Fibroblast of lung (primary cell): ENCODE measurements around the gene PIK3AP1. TPM values are rescaled to one million over a fixed set of nuclear protein-coding genes. Genes with fewer than 3 reads are reported as not detected.

Experiments
- DNase-seq, 2 donors: peaks; one replicate each; pipeline versions ENCODE4 v3.0.0 to v3.0.0-alpha.2; 2010; ENCODE audit warnings: low read depth in 2 of 2
- H2AFZ ChIP-seq: 2 replicates; pipeline ENCODE4 v1.5.1; 2012; ENCODE audit warnings: low read length, control low read depth, inconsistent platforms
- H3K27ac ChIP-seq: 2 replicates; pipeline ENCODE4 v1.5.1; 2011; ENCODE audit warnings: low read length, control low read depth; ENCODE audit not compliant: insufficient read depth
- H3K27me3 ChIP-seq: 2 replicates; pipeline ENCODE4 v1.5.1; 2011; ENCODE audit warnings: mild to moderate bottlenecking, low read length; ENCODE audit not compliant: control insufficient read depth, insufficient read depth
- H3K36me3 ChIP-seq: 2 replicates; pipeline ENCODE4 v1.5.1; 2011; ENCODE audit warnings: low read length; ENCODE audit not compliant: control insufficient read depth, insufficient read depth
- H3K4me1 ChIP-seq: 2 replicates; pipeline ENCODE4 v1.5.1; 2011; ENCODE audit warnings: low read length; ENCODE audit not compliant: control insufficient read depth, insufficient read depth; ENCODE audit errors: extremely low read depth
- H3K4me2 ChIP-seq: 2 replicates; pipeline ENCODE4 v1.5.1; 2011; ENCODE audit warnings: low read length, control low read depth; ENCODE audit not compliant: insufficient read depth; ENCODE audit errors: extremely low read depth
- H3K4me3 ChIP-seq, 4 experiments: fragments of 200-600 bp in 1 of 4; sonication (generic) in 1 of 4; replicated peaks in 1 of 4; 2 replicates each; pipeline ENCODE4 v1.5.1; 2011 to 2016; ENCODE audit warnings: low read length in 4 of 4, low read depth in 3 of 4, mild to moderate bottlenecking in 3 of 4, control low read depth in 2 of 4, inconsistent platforms in 1 of 4, mixed read lengths in 1 of 4; ENCODE audit not compliant: insufficient read depth in 1 of 4; ENCODE audit errors: control extremely low read depth in 1 of 4
- H3K79me2 ChIP-seq: 2 replicates; pipeline ENCODE4 v1.5.1; 2012; ENCODE audit warnings: mild to moderate bottlenecking, low read length, inconsistent platforms; ENCODE audit not compliant: control insufficient read depth, insufficient read depth
- H3K9ac ChIP-seq: 2 replicates; pipeline ENCODE4 v1.5.1; 2011; ENCODE audit warnings: mild to moderate bottlenecking, low read length, control low read depth; ENCODE audit not compliant: insufficient read depth
- H3K9me3 ChIP-seq: 2 replicates; pipeline ENCODE4 v1.5.1; 2012; ENCODE audit warnings: low read depth, low read length; ENCODE audit not compliant: control insufficient read depth, insufficient read depth
- H4K20me1 ChIP-seq: 2 replicates; pipeline ENCODE4 v1.5.1; 2011; ENCODE audit warnings: low read length; ENCODE audit not compliant: control insufficient read depth, insufficient read depth; ENCODE audit errors: extremely low read depth
- EZH2 ChIP-seq: IDR thresholded peaks from 2 replicates; pipeline ENCODE4 v1.5.1; 2012; ENCODE audit warnings: low read length, control low read depth, mild to moderate bottlenecking; ENCODE audit errors: missing control alignments
- polyA plus RNA-seq, 2 donors: library from polyadenylated mRNA; depleted of rRNA in 1 of 2; stranded (reverse) in 1 of 2; unstranded in 1 of 2; fragments of >200 nt; gene quantifications; 2 replicates each; pipeline ENCODE4 v1.2.1, GENCODE V29; 2011 to 2012; ENCODE audit warnings: missing spikeins in 1 of 2
- total RNA-seq: library from RNA; depleted of rRNA; stranded (reverse); fragments of >200 nt; gene quantifications from 2 replicates; pipeline ENCODE4 v1.2.1, GENCODE V29; 2014
- TF ChIP-seq, protein P1 (sequence below), 2 donors: IDR thresholded peaks in 1 of 2; conservative IDR thresholded peaks in 1 of 2; 1 replicate in 1 of 2; 2 replicates in 1 of 2; pipeline ENCODE4 v1.5.1; 2011 to 2012; ENCODE audit warnings: low read length in 2 of 2, control low read depth in 1 of 2, inconsistent platforms in 1 of 2, low read depth in 1 of 2, mild to moderate bottlenecking in 1 of 2

Gene PIK3AP1
- total and polyA plus RNA-seq, 2 donors (not counting 1 experiment from before 2014, with no cell fraction given), result 0.17 to 0.24 TPM

- no peaks in the 10 kb centered on the region for H3K4me1 ChIP-seq
- no peak for DNase-seq
- peaks cover 16% of the 10 kb centered on the region for H3K27me3 ChIP-seq
- H3K79me2 ChIP-seq, result no peaks in the 10 kb centered on the region
- H3K9me3 ChIP-seq, result no peaks in the 10 kb centered on the region
- no peak overlapping the region for H3K4me2 ChIP-seq
- H2AFZ ChIP-seq, result no peak overlapping the region
- no peaks in the 10 kb centered on the region for H3K36me3 ChIP-seq
- no peak overlapping the region for H3K9ac ChIP-seq
- H3K27ac ChIP-seq, result no peak overlapping the region
- H3K4me3 ChIP-seq, result no peak overlapping the region
- TF ChIP-seq, protein P1, sequence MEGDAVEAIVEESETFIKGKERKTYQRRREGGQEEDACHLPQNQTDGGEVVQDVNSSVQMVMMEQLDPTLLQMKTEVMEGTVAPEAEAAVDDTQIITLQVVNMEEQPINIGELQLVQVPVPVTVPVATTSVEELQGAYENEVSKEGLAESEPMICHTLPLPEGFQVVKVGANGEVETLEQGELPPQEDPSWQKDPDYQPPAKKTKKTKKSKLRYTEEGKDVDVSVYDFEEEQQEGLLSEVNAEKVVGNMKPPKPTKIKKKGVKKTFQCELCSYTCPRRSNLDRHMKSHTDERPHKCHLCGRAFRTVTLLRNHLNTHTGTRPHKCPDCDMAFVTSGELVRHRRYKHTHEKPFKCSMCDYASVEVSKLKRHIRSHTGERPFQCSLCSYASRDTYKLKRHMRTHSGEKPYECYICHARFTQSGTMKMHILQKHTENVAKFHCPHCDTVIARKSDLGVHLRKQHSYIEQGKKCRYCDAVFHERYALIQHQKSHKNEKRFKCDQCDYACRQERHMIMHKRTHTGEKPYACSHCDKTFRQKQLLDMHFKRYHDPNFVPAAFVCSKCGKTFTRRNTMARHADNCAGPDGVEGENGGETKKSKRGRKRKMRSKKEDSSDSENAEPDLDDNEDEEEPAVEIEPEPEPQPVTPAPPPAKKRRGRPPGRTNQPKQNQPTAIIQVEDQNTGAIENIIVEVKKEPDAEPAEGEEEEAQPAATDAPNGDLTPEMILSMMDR (conservative IDR thresholded peaks at IDR 0.05 in 1 of 2, IDR thresholded peaks at IDR 0.05 in 1 of 2; ENCODE audit: low read depth in 1 of 2, low read length in 2 of 2), result no peak
- no peaks in the 10 kb centered on the region for H4K20me1 ChIP-seq
These were observed 4.3 kb upstream of the PIK3AP1 start for GRCh38 chr10:96724621-96725020.

DNA sequence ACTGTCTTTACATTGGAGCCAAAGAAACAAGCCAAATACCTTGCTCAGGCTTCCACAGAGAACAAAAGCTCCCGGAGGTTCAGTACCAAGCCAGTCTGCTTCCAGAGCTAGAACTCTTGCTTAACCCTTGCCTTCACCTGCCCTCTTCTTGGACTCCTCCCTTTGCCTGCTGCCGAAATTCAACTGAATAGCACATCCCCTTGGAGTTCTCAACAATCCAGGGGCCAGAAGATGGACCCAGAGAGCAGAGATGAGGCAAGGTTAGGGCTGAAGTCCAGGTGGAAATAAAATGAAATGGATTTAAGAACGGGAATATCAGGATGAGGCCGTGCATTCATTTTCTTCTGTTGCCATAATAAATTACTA, 876 bp upstream of the PIK3AP1 start:
- TF ChIP-seq, protein P1 (conservative IDR thresholded peaks at IDR 0.05 in 1 of 2, IDR thresholded peaks at IDR 0.05 in 1 of 2; ENCODE audit: low read depth in 1 of 2, low read length in 2 of 2), result no peak
- TF ChIP-seq EZH2, result no peak
- H3K27me3 ChIP-seq, result peaks cover 16% of the 10 kb centered on the region
- no peak for DNase-seq
- no peaks in the 10 kb centered on the region for H3K9me3 ChIP-seq
- no peak overlapping the region for H3K9ac ChIP-seq
- H3K36me3 ChIP-seq, result no peaks in the 10 kb centered on the region
- no peaks in the 10 kb centered on the region for H3K4me1 ChIP-seq
- H3K4me3 ChIP-seq, result no peak overlapping the region
- H2AFZ ChIP-seq, result no peak overlapping the region
- H3K79me2 ChIP-seq, result no peaks in the 10 kb centered on the region
- no peak overlapping the region for H3K4me2 ChIP-seq
- H4K20me1 ChIP-seq, result no peaks in the 10 kb centered on the region
- no peak overlapping the region for H3K27ac ChIP-seq

DNA sequence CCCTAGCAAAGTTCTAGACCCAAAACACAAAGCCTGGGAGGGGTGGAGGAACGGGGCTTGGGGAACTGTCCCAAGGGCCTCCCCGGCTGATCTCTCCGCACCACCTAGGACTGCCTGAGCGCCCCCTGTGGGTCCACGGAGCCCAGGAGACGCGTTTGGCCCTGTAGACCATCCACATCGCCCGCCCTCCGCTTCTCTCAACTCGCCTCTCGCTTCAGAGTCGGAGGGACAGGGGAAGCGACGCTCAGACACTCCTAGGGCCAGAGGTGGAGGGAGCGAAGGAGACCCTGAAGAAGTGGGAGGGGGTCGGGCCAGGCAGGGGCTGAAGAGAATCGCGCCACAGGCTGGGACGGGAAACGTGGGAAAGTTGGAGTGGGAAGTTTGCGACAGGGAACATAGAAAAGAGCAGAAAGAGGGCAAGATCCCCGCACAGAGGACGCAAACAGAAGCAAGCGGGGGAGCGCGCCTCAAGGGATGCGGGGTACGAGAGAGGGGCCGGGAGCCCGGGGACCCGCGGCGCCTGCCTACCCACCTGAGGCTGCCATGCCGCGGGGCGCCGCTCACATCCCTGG, 378 bp downstream of the PIK3AP1 start:
- Histone ChIP-seq H3K36me3 (no peaks in the 10 kb centered on the region), H3K27me3 (peaks cover 16% of the 10 kb centered on the region), H3K4me3 (peak overlapping the region in 1 of 4 experiments; percentile 42), H3K27ac (no peak overlapping the region), H3K9me3 (no peaks in the 10 kb centered on the region), H3K79me2 (no peaks in the 10 kb centered on the region), H2AFZ (no peak overlapping the region), H3K4me2 (peak overlapping the region; percentile 20), H3K9ac (no peak overlapping the region), H3K4me1 (no peaks in the 10 kb centered on the region), H4K20me1 (no peaks in the 10 kb centered on the region)
- DNase-seq, result peak in 1 of 2 donors; percentile 12
- TF ChIP-seq, protein P1 (conservative IDR thresholded peaks at IDR 0.05 in 1 of 2, IDR thresholded peaks at IDR 0.05 in 1 of 2; ENCODE audit: low read depth in 1 of 2, low read length in 2 of 2), result peak in 1 of 2 donors; percentile 24
- no peak for TF ChIP-seq EZH2
